GM19324 (cell line): ENCODE measurements around the gene GRM7.

ENCODE experiments used
- ATAC-seq: cut with Tn5 transposase; IDR thresholded peaks from one replicate; pipeline ENCODE4 v1.9.1; 2021; ENCODE audit warnings: mild to moderate bottlenecking, moderate library complexity; ENCODE audit not compliant: unreplicated experiment, low FRiP score

The GRM7 gene

DNA sequence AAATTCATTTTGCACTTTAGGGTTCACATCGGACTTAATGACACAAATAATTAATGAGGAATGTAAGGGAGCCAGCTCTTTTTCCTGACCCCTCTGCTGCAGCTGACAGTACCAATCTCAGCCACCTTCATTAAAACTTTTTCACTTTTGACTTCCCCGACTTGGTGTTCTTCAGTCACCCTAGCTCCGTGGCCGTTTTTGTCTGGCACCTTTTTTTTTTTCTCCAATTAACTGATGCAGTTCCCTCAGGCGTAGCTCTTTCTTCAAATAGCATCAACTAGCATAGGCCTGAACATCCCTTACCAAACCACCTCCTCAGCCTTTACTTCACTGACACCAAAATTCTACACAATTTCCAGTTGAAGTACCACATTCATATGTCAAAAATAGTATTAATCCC is 350.8 kb downstream of the GRM7 start:
- no peak for ATAC-seq

DNA sequence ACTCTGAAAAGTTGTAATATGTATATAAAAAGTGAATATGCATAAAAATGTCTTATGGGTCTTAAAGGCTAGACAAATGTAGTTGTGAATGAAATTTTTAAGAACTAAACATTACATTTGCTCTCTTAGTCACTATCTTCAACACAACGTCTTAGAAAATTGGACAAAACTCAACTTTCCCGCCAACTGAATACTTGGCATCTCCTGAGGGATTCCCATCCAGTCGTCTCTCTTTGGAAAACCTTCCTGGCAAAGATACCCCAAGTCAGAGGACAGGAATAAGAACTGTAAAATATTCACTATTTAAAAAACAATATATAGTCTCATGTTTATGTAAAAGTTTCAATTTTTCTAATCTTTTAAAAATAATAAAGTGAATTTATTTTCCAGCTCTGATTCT is 354.8 kb downstream of the GRM7 start:
- ATAC-seq = no peak

GRCh38 chr3:7226393-7226792 is 365.5 kb downstream of the GRM7 start:
- ATAC-seq = no peak

- no peak for ATAC-seq
Observed at GRCh38 chr3:7238565-7239295, 377.8 kb downstream of the GRM7 start.

GRCh38 chr3:7241584-7242302 is 380.8 kb downstream of the GRM7 start:
- no peak for ATAC-seq

- ATAC-seq = no peak
Observed at GRCh38 chr3:7242303-7242635, 381.4 kb downstream of the GRM7 start.

- ATAC-seq = no peak
Observed at GRCh38 chr3:7249493-7250076, 388.7 kb downstream of the GRM7 start.

DNA sequence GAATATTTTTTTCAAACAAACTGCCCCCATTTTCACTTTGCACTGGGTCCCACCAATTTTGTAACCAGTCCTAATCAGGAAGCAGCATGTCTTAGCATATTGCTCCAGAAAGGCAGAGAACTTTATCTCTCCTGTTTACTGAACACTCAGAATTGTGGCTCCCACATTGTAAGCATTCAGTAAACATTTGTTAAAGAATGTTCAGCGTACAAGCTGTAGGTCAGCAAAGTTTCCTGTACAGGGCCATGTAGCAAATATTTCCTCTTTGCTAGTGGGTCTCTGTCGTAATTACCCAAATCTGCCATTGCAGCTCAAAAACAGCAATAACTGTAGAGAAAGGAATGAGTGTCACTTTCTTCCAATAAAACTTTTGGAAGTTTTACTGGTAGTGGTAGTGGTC is 393.3 kb downstream of the GRM7 start:
- ATAC-seq = no peak

GRCh38 chr3:7260975-7261374 is 400.1 kb downstream of the GRM7 start:
- ATAC-seq = no peak

DNA sequence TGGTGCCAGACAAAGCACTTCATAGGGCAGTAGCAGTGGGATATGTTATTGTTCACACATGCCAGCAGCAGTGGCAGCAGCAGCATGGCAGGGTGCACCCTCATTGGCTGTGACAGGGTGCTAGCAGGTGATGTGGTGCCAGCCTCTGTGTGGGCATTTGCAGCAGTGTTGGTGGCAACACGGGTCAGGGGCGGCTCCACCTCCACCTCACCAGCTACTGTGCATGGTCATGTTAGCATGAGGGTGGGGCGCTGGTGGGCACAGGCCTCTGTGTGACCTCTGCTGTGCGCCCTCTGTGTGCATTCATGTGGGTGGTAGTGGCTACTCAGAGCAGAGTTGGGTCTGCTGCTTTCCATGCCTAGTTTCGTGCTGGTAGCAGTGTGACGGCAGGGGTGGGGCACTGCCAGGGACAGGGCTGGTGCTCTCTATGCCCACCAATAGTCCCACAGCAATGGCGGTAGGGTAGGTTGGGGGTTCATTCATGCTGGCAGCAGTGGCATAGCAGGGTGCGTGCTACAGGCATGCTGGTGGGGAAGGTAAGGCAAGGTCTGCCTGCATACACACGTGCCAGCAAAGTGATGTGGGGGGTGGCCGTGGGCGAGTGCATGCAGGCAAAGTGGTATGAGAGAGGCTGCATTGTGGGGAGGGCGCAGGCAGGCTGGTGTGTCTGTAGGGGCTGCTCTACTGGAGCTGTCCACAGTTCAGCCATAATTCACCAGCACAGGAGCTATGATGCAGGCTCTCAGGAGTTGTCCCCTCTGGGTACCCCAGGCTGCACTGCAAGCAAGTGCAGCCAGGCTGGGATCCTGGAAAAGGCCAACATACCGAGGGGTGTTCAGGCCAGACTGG is 402.7 kb downstream of the GRM7 start:
- no peak for ATAC-seq

DNA sequence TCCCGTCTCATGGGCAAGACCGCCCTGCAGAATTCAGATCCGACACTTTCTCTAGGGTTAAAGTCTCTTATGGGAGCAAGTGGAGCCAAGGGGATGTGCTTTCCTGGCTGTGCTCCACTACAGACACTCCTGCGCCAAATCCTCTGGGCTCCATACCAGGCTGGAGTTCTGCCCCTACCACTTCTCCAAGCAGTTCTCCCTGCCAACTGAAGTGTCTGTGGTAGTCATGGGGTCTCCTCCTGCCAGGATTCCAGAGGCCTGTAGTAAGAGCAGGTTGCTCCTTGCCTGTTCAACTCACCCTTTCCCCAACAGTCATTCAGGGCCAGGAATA is 403.2 kb downstream of the GRM7 start:
- ATAC-seq = no peak

DNA sequence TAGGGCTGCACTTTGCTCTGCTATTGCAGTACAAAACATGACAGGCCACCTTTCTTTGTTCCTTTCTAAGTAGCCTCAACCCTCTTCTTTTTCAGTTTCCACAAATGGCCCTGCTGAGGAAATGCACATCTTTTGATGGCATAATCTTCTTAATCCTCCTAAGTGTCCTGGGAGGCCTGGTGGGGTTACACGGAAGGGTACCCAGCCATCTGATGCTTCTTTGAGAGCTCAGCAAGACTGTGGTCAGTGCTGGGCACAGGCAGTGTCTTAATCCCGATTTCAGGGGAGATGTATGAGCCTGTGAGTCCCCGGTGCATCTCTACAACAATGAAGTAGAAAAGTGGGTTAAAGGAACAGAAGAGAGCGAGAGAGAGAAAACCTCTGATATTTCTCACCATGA is 404.8 kb downstream of the GRM7 start:
- no peak for ATAC-seq

- no peak for ATAC-seq
Observed at GRCh38 chr3:7266551-7266950, 405.6 kb downstream of the GRM7 start.

GRCh38 chr3:7270731-7271130 is 409.8 kb downstream of the GRM7 start:
- ATAC-seq = no peak

DNA sequence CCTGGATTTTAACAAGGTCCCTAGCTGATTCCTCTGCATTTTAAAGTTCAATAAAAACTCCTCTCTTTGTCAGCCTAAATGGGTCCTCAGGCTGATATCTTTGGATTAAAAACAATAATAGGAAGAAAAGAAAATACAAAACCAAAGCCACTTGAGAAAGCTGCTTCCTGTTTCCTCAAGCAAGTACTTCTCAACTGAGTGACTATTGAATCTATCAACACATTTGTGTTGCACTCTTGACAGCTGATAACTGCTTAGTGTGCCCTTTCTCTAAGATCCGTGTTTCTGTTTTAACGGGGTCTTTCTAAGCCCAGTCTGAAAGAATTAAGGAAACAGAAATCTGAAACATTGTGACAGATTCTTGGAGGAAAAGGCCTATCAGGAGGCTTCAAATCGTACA is 410.7 kb downstream of the GRM7 start:
- ATAC-seq = no peak

DNA sequence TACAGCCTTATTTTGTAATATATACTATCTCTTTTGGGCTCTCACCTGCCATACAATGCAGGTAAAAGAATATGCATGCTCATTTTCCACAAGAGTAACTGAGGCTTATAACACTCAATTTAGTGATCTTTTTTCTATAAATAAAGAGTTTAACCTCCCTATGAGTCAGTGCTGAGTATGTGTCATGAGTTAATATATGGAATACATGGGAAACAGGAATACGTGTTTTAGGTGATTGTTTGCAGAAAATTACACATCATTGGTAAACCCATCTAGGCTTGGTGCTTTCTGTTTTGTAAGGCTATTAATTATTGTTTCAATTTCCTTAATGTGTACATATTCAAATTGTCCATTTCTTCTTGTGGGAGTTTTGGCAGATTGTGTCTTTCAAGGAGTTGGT is 411.3 kb downstream of the GRM7 start:
- no peak for ATAC-seq

- ATAC-seq = no peak
Observed at GRCh38 chr3:7275396-7275795, 414.5 kb downstream of the GRM7 start.

- no peak for ATAC-seq
Observed at GRCh38 chr3:7280318-7280717, 419.4 kb downstream of the GRM7 start.

DNA sequence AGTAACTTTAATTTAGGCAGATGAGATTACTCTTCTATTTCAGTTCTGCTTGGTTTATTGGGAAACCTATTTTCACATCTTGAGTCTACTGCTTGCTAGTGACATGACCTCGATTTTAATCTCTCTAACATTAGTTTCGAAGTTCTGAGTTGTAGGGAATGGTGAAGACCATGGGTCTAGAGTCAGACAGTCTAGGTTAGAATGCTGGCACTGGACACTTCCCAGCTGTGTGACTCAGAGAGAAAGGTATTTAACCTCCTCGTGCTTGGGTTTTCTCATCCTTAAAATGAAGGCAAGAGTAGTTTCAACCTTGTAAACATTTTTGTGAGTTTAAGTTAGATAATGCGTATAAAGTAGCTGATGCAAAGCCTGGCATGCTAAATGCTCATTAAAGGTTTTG is 422.1 kb downstream of the GRM7 start:
- ATAC-seq = no peak

DNA sequence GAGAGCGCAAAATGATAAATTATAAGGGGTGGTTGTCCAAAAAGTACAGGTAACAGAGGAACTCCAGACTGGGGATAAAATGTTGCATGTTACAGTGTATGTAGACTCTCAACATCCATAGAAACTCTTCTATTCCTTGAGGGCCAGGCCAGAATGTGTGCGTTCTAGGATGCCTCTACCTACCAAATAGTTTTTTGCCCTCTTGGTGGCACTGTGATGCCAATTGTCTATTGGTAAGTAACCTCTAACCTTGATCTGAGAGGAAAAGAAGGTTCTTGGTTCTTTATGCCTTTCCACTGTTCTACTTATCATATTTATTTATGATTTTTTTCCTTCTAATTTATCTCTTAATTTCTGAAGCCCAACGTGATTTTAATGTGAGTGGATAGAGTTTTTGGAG is 424.6 kb downstream of the GRM7 start:
- peak; percentile 71 for ATAC-seq

DNA sequence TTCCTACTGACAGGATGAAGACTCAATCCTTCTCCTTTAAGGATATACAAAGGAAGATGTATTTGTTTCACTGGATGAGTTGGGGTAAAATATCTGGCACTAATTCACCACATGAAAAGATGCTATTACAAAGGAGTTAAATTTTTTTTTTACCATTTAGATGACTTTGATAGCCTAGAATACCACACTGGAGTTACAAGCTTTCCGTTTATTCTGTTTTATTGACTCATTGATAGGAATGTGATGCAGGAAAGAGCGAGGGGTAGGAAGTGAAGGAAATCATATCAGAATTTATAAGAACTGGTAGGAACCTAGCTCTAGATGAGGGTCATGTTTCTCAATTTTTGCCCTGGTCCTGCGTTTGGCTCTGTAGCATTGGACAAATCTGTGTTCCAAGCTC is 427.2 kb downstream of the GRM7 start:
- no peak for ATAC-seq
